HCT116 (cell line): Measurements from ENCODE around the gene TPK1.

Experiments
- CEBPB ChIP-seq: IDR thresholded peaks from 2 replicates; pipeline ENCODE4 v1.6.1; 2012; ENCODE audit warnings: low read depth
- CTCF ChIP-seq, 3 experiments: fragments of 200-600 bp in 1 of 3; sonication (generic) in 1 of 3; IDR thresholded peaks in 2 of 3; conservative IDR thresholded peaks in 1 of 3; 2 replicates each; pipeline ENCODE4 v1.5.1; 2012 to 2017; ENCODE audit warnings: low read depth in 2 of 3, low read length in 2 of 3, antibody characterized with exemption in 1 of 3, borderline replicate concordance in 1 of 3, control low read depth in 1 of 3, mild to moderate bottlenecking in 1 of 3, mixed read lengths in 1 of 3, mixed run types in 1 of 3, moderate library complexity in 1 of 3; ENCODE audit not compliant: insufficient read depth in 1 of 3
- ELF1 ChIP-seq: IDR thresholded peaks from 2 replicates; pipeline ENCODE4 v1.6.1; 2012; ENCODE audit warnings: low read depth, borderline replicate concordance
- EZH2 ChIP-seq: fragments of 200-600 bp; sonication (generic); IDR thresholded peaks from 2 replicates; pipeline ENCODE4 v1.6.1; 2017; ENCODE audit warnings: antibody characterized with exemption, mixed run types
- JUND ChIP-seq: IDR thresholded peaks from 2 replicates; pipeline ENCODE4 v1.6.1; 2012
- MAX ChIP-seq: IDR thresholded peaks from 2 replicates; pipeline ENCODE4 v1.6.1; 2012
- POLR2A ChIP-seq: IDR thresholded peaks from 2 replicates; pipeline ENCODE4 v1.7.0; 2011; ENCODE audit warnings: borderline replicate concordance; ENCODE audit not compliant: insufficient read depth, insufficient read length; ENCODE audit errors: extremely low read depth
- POLR2AphosphoS5 ChIP-seq: IDR thresholded peaks from 2 replicates; pipeline ENCODE4 v1.6.1; 2011; ENCODE audit warnings: mild to moderate bottlenecking, low read depth, low read length, moderate library complexity
- RAD21 ChIP-seq: IDR thresholded peaks from 2 replicates; pipeline ENCODE4 v1.6.1; 2012; ENCODE audit warnings: low read depth, mild to moderate bottlenecking
- SIN3A ChIP-seq: IDR thresholded peaks from 2 replicates; pipeline ENCODE4 v1.6.1; 2012; ENCODE audit warnings: low read depth
- YY1 ChIP-seq: IDR thresholded peaks from 2 replicates; pipeline ENCODE4 v1.6.1; 2011; ENCODE audit warnings: low read length, low read depth, moderate library complexity, mild to moderate bottlenecking; ENCODE audit not compliant: insufficient replicate concordance; ENCODE audit errors: extremely low read depth

GRCh38 chr7:144761493-144761892, 74.4 kb downstream of the TPK1 start:
- TF ChIP-seq CTCF (IDR thresholded peaks at IDR 0.05 in 2 of 3, conservative IDR thresholded peaks at IDR 0.05 in 1 of 3; ENCODE audit: borderline replicate concordance in 1 of 3, insufficient read depth in 1 of 3, low read depth in 2 of 3, low read length in 2 of 3) (no peak), POLR2A (no peak), JUND (no peak), YY1 (no peak), EZH2 (no peak), RAD21 (no peak), CEBPB (no peak), ELF1 (no peak), SIN3A (no peak), MAX (no peak), POLR2AphosphoS5 (no peak)
